ENCODE results near the gene GCC2.
"Not testable (repeated sequence)": the region's sequence is repeated elsewhere in the genome, so short reads cannot be mapped to it uniquely, and the experiment has no call there.

The GCC2 gene

GRCh38 chr2:108453530-108453929 is 4.5 kb downstream of the GCC2 start:
- H2AK5ac ChIP-seq (ENCODE audit: low read length); H3K18ac ChIP-seq (ENCODE audit: low read length); H3K36me3 ChIP-seq (ENCODE audit: control insufficient read depth, insufficient read depth, low read length); H3K56ac ChIP-seq (ENCODE audit: low read length); H3K27ac ChIP-seq (ENCODE audit: low read depth, low read length); H3K4me2 ChIP-seq (ENCODE audit: low read length); H2BK15ac ChIP-seq (replicated peaks; ENCODE audit: low read depth); H2BK5ac ChIP-seq (ENCODE audit: low read length); H3K4me1 ChIP-seq (ENCODE audit: control insufficient read depth, low read depth, low read length); DNase-seq; H4K5ac ChIP-seq (ENCODE audit: low read length); H3K79me1 ChIP-seq (ENCODE audit: low read length); H3K79me2 ChIP-seq (ENCODE audit: control insufficient read depth, insufficient read depth, low read length); H3K23ac ChIP-seq (ENCODE audit: low read length); H3K4ac ChIP-seq (ENCODE audit: low read depth, low read length); H4K8ac ChIP-seq (ENCODE audit: low read depth, low read length); H2BK120ac ChIP-seq (ENCODE audit: low read depth, low read length); H3K27me3 ChIP-seq (ENCODE audit: insufficient read depth, low read length, poor library complexity); H3K9ac ChIP-seq (ENCODE audit: low read length); H3K4me3 ChIP-seq (ENCODE audit: low read length): not testable (repeated sequence)
- no CpG with 5 or more reads among the region's 4 CpGs for WGBS (ENCODE audit: extremely low coverage, insufficient coverage, low lambda C conversion rate)

GRCh38 chr2:108454440-108454839 is 5.4 kb downstream of the GCC2 start:
- H3K9ac ChIP-seq (ENCODE audit: low read length): no peak overlapping the region
- H3K36me3 ChIP-seq (ENCODE audit: control insufficient read depth, insufficient read depth, low read length): no peaks in the 10 kb centered on the region
- H2BK15ac ChIP-seq (replicated peaks; ENCODE audit: low read depth): no peak overlapping the region

GRCh38 chr2:108455571-108455970 is 6.6 kb downstream of the GCC2 start:
- no peak overlapping the region for H3K4me2 ChIP-seq (ENCODE audit: low read length)
- no peak overlapping the region for H3K4me3 ChIP-seq (ENCODE audit: low read length)
- H3K4ac ChIP-seq (ENCODE audit: low read depth, low read length): no peak overlapping the region
- H3K27me3 ChIP-seq (ENCODE audit: insufficient read depth, low read length, poor library complexity): no peaks in the 10 kb centered on the region
- no peak overlapping the region for H3K9ac ChIP-seq (ENCODE audit: low read length)
- H3K79me2 ChIP-seq (ENCODE audit: control insufficient read depth, insufficient read depth, low read length): peaks cover 3% of the 10 kb centered on the region
- H4K8ac ChIP-seq (ENCODE audit: low read depth, low read length): no peak overlapping the region
- H2AK5ac ChIP-seq (ENCODE audit: low read length): no peak overlapping the region
- H3K4me1 ChIP-seq (ENCODE audit: control insufficient read depth, low read depth, low read length): no peaks in the 10 kb centered on the region
- no peak overlapping the region for H3K56ac ChIP-seq (ENCODE audit: low read length)
- H2BK120ac ChIP-seq (ENCODE audit: low read depth, low read length): no peak overlapping the region
- no peaks in the 10 kb centered on the region for H3K36me3 ChIP-seq (ENCODE audit: control insufficient read depth, insufficient read depth, low read length)
- H2BK15ac ChIP-seq (replicated peaks; ENCODE audit: low read depth): no peak overlapping the region
- no peaks in the 10 kb centered on the region for H3K79me1 ChIP-seq (ENCODE audit: low read length)
- no peak overlapping the region for H3K18ac ChIP-seq (ENCODE audit: low read length)
- WGBS (ENCODE audit: extremely low coverage, insufficient coverage, low lambda C conversion rate): no CpG with 5 or more reads among the region's 1 CpG
- no peak overlapping the region for H2BK5ac ChIP-seq (ENCODE audit: low read length)
- no peak overlapping the region for H3K27ac ChIP-seq (ENCODE audit: low read depth, low read length)
- no peak overlapping the region for H3K23ac ChIP-seq (ENCODE audit: low read length)
- no peak overlapping the region for H4K5ac ChIP-seq (ENCODE audit: low read length)
- DNase-seq: no peak

More at GRCh38 chr2:108454440-108454839, 5.4 kb downstream of the GCC2 start:
- H4K5ac ChIP-seq (ENCODE audit: low read length): no peak overlapping the region
- no peak overlapping the region for H3K18ac ChIP-seq (ENCODE audit: low read length)
- H3K27me3 ChIP-seq (ENCODE audit: insufficient read depth, low read length, poor library complexity): no peaks in the 10 kb centered on the region
- H3K56ac ChIP-seq (ENCODE audit: low read length): no peak overlapping the region
- H3K79me1 ChIP-seq (ENCODE audit: low read length): peaks cover 4% of the 10 kb centered on the region
- peaks cover 8% of the 10 kb centered on the region for H3K79me2 ChIP-seq (ENCODE audit: control insufficient read depth, insufficient read depth, low read length)
- no CpG with 5 or more reads among the region's 2 CpGs for WGBS (ENCODE audit: extremely low coverage, insufficient coverage, low lambda C conversion rate)
- no peak overlapping the region for H2BK5ac ChIP-seq (ENCODE audit: low read length)
- H3K27ac ChIP-seq (ENCODE audit: low read depth, low read length): no peak overlapping the region
- no peak overlapping the region for H3K4me3 ChIP-seq (ENCODE audit: low read length)
- H4K8ac ChIP-seq (ENCODE audit: low read depth, low read length): no peak overlapping the region
- no peak overlapping the region for H3K4ac ChIP-seq (ENCODE audit: low read depth, low read length)
- no peak overlapping the region for H3K23ac ChIP-seq (ENCODE audit: low read length)
- H2AK5ac ChIP-seq (ENCODE audit: low read length): no peak overlapping the region
- peaks cover 2% of the 10 kb centered on the region for H3K4me1 ChIP-seq (ENCODE audit: control insufficient read depth, low read depth, low read length)
- no peak overlapping the region for H2BK120ac ChIP-seq (ENCODE audit: low read depth, low read length)
- DNase-seq: no peak
- H3K4me2 ChIP-seq (ENCODE audit: low read length): no peak overlapping the region

- H3K36me3 ChIP-seq (ENCODE audit: control insufficient read depth, insufficient read depth, low read length): no peaks in the 10 kb centered on the region
Measured at GRCh38 chr2:108458082-108458481, 9.1 kb downstream of the GCC2 start.

GRCh38 chr2:108459441-108459840 is 10.4 kb downstream of the GCC2 start:
- H3K9ac ChIP-seq (ENCODE audit: low read length): no peak overlapping the region
- no peak overlapping the region for H4K8ac ChIP-seq (ENCODE audit: low read depth, low read length)
- H2BK15ac ChIP-seq (replicated peaks; ENCODE audit: low read depth): no peak overlapping the region
- no peak overlapping the region for H2BK120ac ChIP-seq (ENCODE audit: low read depth, low read length)
- H3K4me3 ChIP-seq (ENCODE audit: low read length): no peak overlapping the region
- H3K27ac ChIP-seq (ENCODE audit: low read depth, low read length): no peak overlapping the region
- H3K36me3 ChIP-seq (ENCODE audit: control insufficient read depth, insufficient read depth, low read length): peaks cover 4% of the 10 kb centered on the region
- no peak overlapping the region for H4K5ac ChIP-seq (ENCODE audit: low read length)
- H3K79me2 ChIP-seq (ENCODE audit: control insufficient read depth, insufficient read depth, low read length): peaks cover 7% of the 10 kb centered on the region
- peaks cover 3% of the 10 kb centered on the region for H3K79me1 ChIP-seq (ENCODE audit: low read length)
- no peak overlapping the region for H2BK5ac ChIP-seq (ENCODE audit: low read length)
- no peak for DNase-seq
- no peak overlapping the region for H3K4me2 ChIP-seq (ENCODE audit: low read length)
- H3K18ac ChIP-seq (ENCODE audit: low read length): no peak overlapping the region
- no peak overlapping the region for H3K56ac ChIP-seq (ENCODE audit: low read length)
- H3K4me1 ChIP-seq (ENCODE audit: control insufficient read depth, low read depth, low read length): no peaks in the 10 kb centered on the region
- H3K4ac ChIP-seq (ENCODE audit: low read depth, low read length): no peak overlapping the region
- no peaks in the 10 kb centered on the region for H3K27me3 ChIP-seq (ENCODE audit: insufficient read depth, low read length, poor library complexity)
- WGBS (ENCODE audit: extremely low coverage, insufficient coverage, low lambda C conversion rate): no CpG with 5 or more reads among the region's 1 CpG
- H2AK5ac ChIP-seq (ENCODE audit: low read length): no peak overlapping the region
- H3K23ac ChIP-seq (ENCODE audit: low read length): no peak overlapping the region

More at GRCh38 chr2:108458082-108458481, 9.1 kb downstream of the GCC2 start:
- H2AK5ac ChIP-seq (ENCODE audit: low read length): no peak overlapping the region
- H3K4me1 ChIP-seq (ENCODE audit: control insufficient read depth, low read depth, low read length): no peaks in the 10 kb centered on the region
- no peak for DNase-seq
- no peak overlapping the region for H4K5ac ChIP-seq (ENCODE audit: low read length)
- H3K9ac ChIP-seq (ENCODE audit: low read length): no peak overlapping the region
- no peaks in the 10 kb centered on the region for H3K27me3 ChIP-seq (ENCODE audit: insufficient read depth, low read length, poor library complexity)
- no CpG with 5 or more reads among the region's 3 CpGs for WGBS (ENCODE audit: extremely low coverage, insufficient coverage, low lambda C conversion rate)
- no peak overlapping the region for H4K8ac ChIP-seq (ENCODE audit: low read depth, low read length)
- H2BK15ac ChIP-seq (replicated peaks; ENCODE audit: low read depth): no peak overlapping the region
- no peak overlapping the region for H3K4ac ChIP-seq (ENCODE audit: low read depth, low read length)
- H2BK120ac ChIP-seq (ENCODE audit: low read depth, low read length): no peak overlapping the region
- no peak overlapping the region for H3K4me2 ChIP-seq (ENCODE audit: low read length)
- H3K23ac ChIP-seq (ENCODE audit: low read length): no peak overlapping the region
- no peaks in the 10 kb centered on the region for H3K79me1 ChIP-seq (ENCODE audit: low read length)
- H2BK5ac ChIP-seq (ENCODE audit: low read length): no peak overlapping the region
- H3K27ac ChIP-seq (ENCODE audit: low read depth, low read length): no peak overlapping the region
- H3K79me2 ChIP-seq (ENCODE audit: control insufficient read depth, insufficient read depth, low read length): peaks cover 3% of the 10 kb centered on the region
- H3K56ac ChIP-seq (ENCODE audit: low read length): no peak overlapping the region
- H3K18ac ChIP-seq (ENCODE audit: low read length): no peak overlapping the region
- no peak overlapping the region for H3K4me3 ChIP-seq (ENCODE audit: low read length)

- Histone ChIP-seq H3K27me3 (ENCODE audit: insufficient read depth, low read length, poor library complexity) (no peaks in the 10 kb centered on the region), H4K5ac (ENCODE audit: low read length) (no peak overlapping the region), H3K4me2 (ENCODE audit: low read length) (no peak overlapping the region), H3K79me1 (ENCODE audit: low read length) (peaks cover 3% of the 10 kb centered on the region), H3K79me2 (ENCODE audit: control insufficient read depth, insufficient read depth, low read length) (peaks cover 7% of the 10 kb centered on the region), H3K18ac (ENCODE audit: low read length) (no peak overlapping the region), H3K36me3 (ENCODE audit: control insufficient read depth, insufficient read depth, low read length) (peaks cover 4% of the 10 kb centered on the region), H4K8ac (ENCODE audit: low read depth, low read length) (no peak overlapping the region), H2BK5ac (ENCODE audit: low read length) (no peak overlapping the region), H3K23ac (ENCODE audit: low read length) (no peak overlapping the region), H2AK5ac (ENCODE audit: low read length) (no peak overlapping the region), H3K27ac (ENCODE audit: low read depth, low read length) (no peak overlapping the region), H3K56ac (ENCODE audit: low read length) (no peak overlapping the region), H3K4ac (ENCODE audit: low read depth, low read length) (no peak overlapping the region), H3K4me3 (ENCODE audit: low read length) (no peak overlapping the region), H3K9ac (ENCODE audit: low read length) (no peak overlapping the region), H3K4me1 (ENCODE audit: control insufficient read depth, low read depth, low read length) (no peaks in the 10 kb centered on the region), H2BK15ac (replicated peaks; ENCODE audit: low read depth) (no peak overlapping the region), H2BK120ac (ENCODE audit: low read depth, low read length) (no peak overlapping the region)
- no peak for DNase-seq
- WGBS (ENCODE audit: extremely low coverage, insufficient coverage, low lambda C conversion rate): no CpG with 5 or more reads among the region's 4 CpGs
Measured at GRCh38 chr2:108460345-108461037, 11.5 kb downstream of the GCC2 start.

Data from mesendoderm (in vitro differentiated cells).